ENCODE measurements around the gene VGLL4. TPM values are rescaled to one million over a fixed set of nuclear protein-coding genes. Genes with fewer than 3 reads are reported as not detected.
"Not testable (repeated sequence)": the region's sequence is repeated elsewhere in the genome, so short reads cannot be mapped to it uniquely, and the experiment has no call there.

The VGLL4 gene
- total RNA-seq, 1 donor from 2014 or later: 48.7 TPM

- Mint-ChIP-seq H3K27ac (no peak overlapping the region), H3K36me3 (ENCODE audit: low read depth) (peaks cover 13% of the 10 kb centered on the region), H3K4me3 (no peak overlapping the region), H3K9me3 (no peaks in the 10 kb centered on the region), H3K27me3 (ENCODE audit: insufficient read depth) (no peaks in the 10 kb centered on the region), H3K4me1 (ENCODE audit: low read depth) (peaks cover 43% of the 10 kb centered on the region)
- intact Hi-C loops (cut with micrococcal nuclease): no loop called here
- DNase-seq (ENCODE audit: low spot score): no peak
Observed at GRCh38 chr3:11606865-11607440, 36.8 kb downstream of the VGLL4 start.

DNA sequence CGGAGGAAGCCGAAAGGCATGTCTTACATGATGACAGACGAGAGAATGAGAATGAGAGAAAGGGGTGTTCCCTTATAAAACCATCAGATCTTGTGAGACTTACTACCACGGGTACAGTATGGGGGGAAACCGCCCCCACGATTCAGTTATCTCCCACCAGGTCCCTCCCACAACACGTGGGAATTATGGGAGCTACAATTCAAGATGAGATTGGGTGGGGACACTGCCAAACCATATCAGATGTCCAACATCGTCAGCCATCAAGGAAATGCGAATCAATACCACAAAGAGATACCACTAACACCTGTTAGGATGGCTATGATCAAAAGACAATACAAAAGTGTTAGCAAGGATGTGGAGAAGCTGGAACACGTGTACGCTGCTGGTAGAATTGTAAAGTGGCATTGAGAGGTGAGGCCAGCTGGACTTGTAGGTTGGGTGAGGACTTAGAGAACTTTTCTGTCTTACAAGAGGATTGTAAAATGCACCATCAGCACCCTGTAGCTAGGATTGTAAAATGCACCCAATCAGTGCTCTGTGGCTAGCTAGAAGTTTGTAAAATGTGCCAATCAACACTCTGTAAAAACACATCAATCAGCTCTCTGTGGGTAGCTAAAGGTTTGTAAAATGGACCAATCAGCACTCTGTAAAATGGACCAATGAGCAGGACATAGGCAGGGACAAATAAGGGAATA, 37.5 kb downstream of the VGLL4 start:
- Mint-ChIP-seq H3K4me3 (no peak overlapping the region), H3K27ac (no peak overlapping the region), H3K4me1 (ENCODE audit: low read depth) (peaks cover 49% of the 10 kb centered on the region), H3K9me3 (no peaks in the 10 kb centered on the region), H3K36me3 (ENCODE audit: low read depth) (peaks cover 15% of the 10 kb centered on the region), H3K27me3 (ENCODE audit: insufficient read depth) (no peaks in the 10 kb centered on the region)
- no peak for DNase-seq (ENCODE audit: low spot score)
- intact Hi-C loops (cut with micrococcal nuclease): no loop called here

GRCh38 chr3:11605398-11605797, 38.3 kb downstream of the VGLL4 start:
- H3K9me3 Mint-ChIP-seq: no peaks in the 10 kb centered on the region
- H3K4me3 Mint-ChIP-seq: no peak overlapping the region
- H3K4me1 Mint-ChIP-seq (ENCODE audit: low read depth): peaks cover 53% of the 10 kb centered on the region
- no peaks in the 10 kb centered on the region for H3K27me3 Mint-ChIP-seq (ENCODE audit: insufficient read depth)
- peaks cover 22% of the 10 kb centered on the region for H3K36me3 Mint-ChIP-seq (ENCODE audit: low read depth)
- intact Hi-C loops (cut with micrococcal nuclease): loop anchor here (2.0 kb wide), 2 partner anchors 15 to 37 kb away; partner anchors contain the start of gene VGLL4
- H3K27ac Mint-ChIP-seq: peak overlapping the region; percentile 10
- no peak for DNase-seq (ENCODE audit: low spot score)

DNA sequence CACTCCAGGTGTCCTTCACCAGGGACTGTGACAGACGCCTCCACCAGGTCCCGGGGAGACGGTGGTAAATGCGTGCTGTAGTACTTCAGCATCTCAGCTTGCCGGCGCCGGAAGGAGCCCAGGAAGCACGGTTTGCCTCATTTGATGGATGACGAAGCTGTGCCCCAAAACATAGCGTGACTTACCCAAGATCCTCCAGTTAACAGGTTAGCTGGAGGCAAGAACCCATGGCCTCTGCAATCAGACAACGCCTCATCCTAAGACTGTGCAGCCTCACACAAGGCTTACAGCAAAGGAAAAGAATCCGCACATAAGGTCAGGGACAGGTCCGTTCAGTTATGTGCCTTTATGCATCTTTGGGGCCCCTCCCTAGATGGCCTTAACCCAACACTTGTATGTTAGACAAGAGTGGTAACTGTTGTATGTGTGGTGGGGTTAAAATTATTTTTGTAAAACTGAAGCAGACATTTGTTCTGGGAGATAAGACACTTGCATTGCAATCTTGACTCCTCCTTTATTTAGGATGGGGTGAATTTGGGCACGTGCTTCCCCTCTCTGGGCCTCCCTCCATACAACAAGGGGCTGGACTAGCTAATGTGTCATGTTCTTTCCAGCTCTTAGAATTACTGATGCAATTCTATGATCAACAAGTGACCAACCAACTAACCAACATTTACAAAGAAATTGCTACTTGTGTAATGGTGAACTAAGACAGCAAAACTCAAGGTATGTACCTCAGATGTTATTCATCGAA, 39.4 kb downstream of the VGLL4 start:
- H3K4me1 Mint-ChIP-seq (ENCODE audit: low read depth): peaks cover 43% of the 10 kb centered on the region
- intact Hi-C loops (cut with micrococcal nuclease): loop anchor here (2.0 kb wide), 2 partner anchors 16 to 38 kb away; partner anchors contain the start of gene VGLL4
- no peaks in the 10 kb centered on the region for H3K9me3 Mint-ChIP-seq
- no peak for DNase-seq (ENCODE audit: low spot score)
- no peaks in the 10 kb centered on the region for H3K27me3 Mint-ChIP-seq (ENCODE audit: insufficient read depth)
- no peak overlapping the region for H3K4me3 Mint-ChIP-seq
- H3K36me3 Mint-ChIP-seq (ENCODE audit: low read depth): peaks cover 27% of the 10 kb centered on the region
- H3K27ac Mint-ChIP-seq: no peak overlapping the region

DNA sequence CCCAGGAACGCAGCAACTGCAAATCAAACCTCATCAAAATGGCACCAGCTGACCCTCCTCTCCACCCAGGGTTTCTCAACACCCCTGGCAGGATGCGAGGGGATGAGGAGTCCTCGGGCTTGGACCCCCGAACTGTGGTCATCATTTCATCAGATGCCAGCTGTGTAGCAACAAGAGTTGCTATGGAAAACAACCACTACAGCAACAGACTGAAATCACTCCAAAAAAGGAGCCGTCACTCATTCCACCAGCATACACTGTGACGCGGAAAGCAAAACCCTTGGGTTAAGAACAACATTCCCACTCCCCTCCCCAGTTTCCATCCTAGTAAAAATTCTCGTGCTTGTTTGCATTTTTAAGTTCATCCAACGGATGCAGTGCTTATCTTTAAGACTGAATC, 40.1 kb downstream of the VGLL4 start:
- Mint-ChIP-seq H3K27me3 (ENCODE audit: insufficient read depth) (no peaks in the 10 kb centered on the region), H3K36me3 (ENCODE audit: low read depth) (peaks cover 31% of the 10 kb centered on the region)
- intact Hi-C loops (cut with micrococcal nuclease): loop anchor here (2.0 kb wide), 2 partner anchors 17 to 39 kb away; partner anchors contain the start of gene VGLL4

DNA sequence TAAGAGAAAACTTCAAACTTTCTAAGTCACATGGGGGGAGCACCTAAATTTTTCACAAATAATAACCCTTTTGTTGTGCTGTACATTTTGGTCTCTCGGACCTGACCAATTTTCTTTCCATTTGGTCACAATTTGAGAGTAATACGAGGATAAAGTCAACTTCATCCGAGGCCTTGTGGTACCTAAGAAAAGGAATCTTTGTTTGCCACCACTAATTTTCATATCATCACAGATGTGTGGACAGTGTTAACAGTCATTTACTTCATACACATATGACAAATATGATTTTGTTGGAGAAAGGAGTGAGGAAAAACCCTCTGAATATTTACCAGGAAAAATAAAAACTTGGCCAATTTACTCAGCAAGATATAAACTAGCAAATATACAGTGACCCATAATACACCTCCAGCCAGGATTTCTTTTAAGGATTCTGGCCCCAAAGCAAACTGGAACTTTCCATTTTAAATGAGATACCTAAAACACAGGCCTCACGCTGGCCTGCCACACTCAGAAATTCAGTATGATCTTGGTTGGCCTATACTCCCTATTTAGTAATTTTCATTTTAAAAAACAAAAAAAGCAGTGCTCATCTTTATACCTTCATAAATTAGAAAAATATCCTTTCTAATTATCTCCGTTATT, 40.7 kb downstream of the VGLL4 start:
- intact Hi-C loops (cut with micrococcal nuclease): no loop called here
- peaks cover under 1% of the 10 kb centered on the region for H3K9me3 Mint-ChIP-seq
- peaks cover 34% of the 10 kb centered on the region for H3K36me3 Mint-ChIP-seq (ENCODE audit: low read depth)
- H3K4me1 Mint-ChIP-seq (ENCODE audit: low read depth): peaks cover 36% of the 10 kb centered on the region
- no peak overlapping the region for H3K27ac Mint-ChIP-seq
- DNase-seq (ENCODE audit: low spot score): no peak
- H3K27me3 Mint-ChIP-seq (ENCODE audit: insufficient read depth): no peaks in the 10 kb centered on the region
- H3K4me3 Mint-ChIP-seq: no peak overlapping the region

More for the DNA sequence above, 40.1 kb downstream of the VGLL4 start:
- Mint-ChIP-seq H3K4me3 (no peak overlapping the region), H3K9me3 (no peaks in the 10 kb centered on the region), H3K4me1 (ENCODE audit: low read depth) (peaks cover 41% of the 10 kb centered on the region), H3K27ac (no peak overlapping the region)
- no peak for DNase-seq (ENCODE audit: low spot score)

DNA sequence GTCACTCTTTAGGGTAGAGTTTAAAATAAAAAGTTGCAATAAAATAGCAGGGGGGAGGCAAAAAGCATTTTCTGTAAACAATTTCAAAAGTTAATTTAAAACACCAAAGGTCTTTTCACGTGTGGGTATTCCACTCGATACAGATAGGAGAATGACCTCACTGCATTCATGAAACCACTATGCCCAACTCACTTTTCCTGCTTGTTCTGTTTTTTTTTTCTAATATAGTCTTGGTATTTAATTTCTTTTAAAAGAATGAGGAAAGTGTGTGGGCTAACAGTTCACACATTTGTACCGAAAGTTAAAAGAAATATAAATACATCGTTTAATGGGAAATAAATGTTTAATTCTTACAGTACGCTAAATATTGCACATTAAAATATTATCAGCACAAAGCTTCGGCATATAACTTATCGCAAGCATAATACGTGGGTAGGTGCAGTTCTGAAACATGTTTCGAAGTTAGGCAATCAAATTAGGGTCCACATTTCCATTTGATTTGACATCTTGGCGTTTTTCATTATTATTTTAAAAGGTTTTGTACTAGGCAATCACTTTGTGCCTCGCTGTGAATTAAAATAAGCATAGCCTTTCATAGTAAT, 41.4 kb downstream of the VGLL4 start:
- peaks cover 6% of the 10 kb centered on the region for H3K9me3 Mint-ChIP-seq
- peak overlapping the region; percentile 55 for H3K27ac Mint-ChIP-seq
- no peaks in the 10 kb centered on the region for H3K27me3 Mint-ChIP-seq (ENCODE audit: insufficient read depth)
- intact Hi-C loops (cut with micrococcal nuclease): no loop called here
- H3K4me3 Mint-ChIP-seq: no peak overlapping the region
- H3K4me1 Mint-ChIP-seq (ENCODE audit: low read depth): peaks cover 35% of the 10 kb centered on the region
- DNase-seq (ENCODE audit: low spot score): no peak
- peaks cover 38% of the 10 kb centered on the region for H3K36me3 Mint-ChIP-seq (ENCODE audit: low read depth)

DNA sequence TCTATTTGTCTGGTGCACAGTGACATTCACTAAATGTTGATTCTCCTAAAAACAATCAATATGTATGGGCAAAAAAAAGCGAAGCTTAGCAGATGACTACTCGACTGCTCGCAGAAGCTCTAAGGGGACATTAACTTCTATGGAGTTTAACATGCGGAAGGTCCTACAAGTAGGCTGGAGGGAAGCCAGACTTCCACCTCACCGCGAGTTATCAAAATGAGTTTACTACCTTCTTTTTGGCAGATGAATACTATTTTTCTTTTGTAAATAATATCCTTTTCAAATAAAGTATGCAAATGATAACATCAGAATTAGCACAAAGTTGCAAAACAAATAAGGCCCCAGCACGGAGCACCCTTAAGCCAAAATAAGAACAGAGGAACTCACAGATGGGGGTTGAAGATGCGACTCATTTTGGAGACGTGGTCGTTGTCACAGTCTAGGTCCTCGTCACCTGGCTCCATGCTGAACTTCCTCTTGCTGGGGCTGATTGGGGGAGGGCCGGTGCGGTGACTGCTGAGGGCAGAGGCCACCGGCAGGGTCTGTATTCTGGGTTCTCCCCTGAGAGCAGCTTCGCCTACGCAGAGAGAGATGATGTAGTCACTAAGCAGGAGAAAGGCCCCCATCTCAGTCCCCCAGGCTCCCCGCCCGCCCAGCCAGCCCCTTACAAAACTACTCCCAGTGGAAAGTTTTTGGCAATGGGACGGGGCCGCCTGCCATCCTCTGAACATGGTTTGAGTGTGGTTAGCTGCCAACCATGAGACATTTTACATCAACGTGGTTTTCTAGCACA, 42.1 kb downstream of the VGLL4 start:
- peaks cover 11% of the 10 kb centered on the region for H3K9me3 Mint-ChIP-seq
- intact Hi-C loops (cut with micrococcal nuclease): no loop called here
- no peaks in the 10 kb centered on the region for H3K27me3 Mint-ChIP-seq (ENCODE audit: insufficient read depth)
- DNase-seq (ENCODE audit: low spot score): no peak
- H3K4me1 Mint-ChIP-seq (ENCODE audit: low read depth): peaks cover 28% of the 10 kb centered on the region
- peaks cover 37% of the 10 kb centered on the region for H3K36me3 Mint-ChIP-seq (ENCODE audit: low read depth)
- H3K27ac Mint-ChIP-seq: peak overlapping the region; percentile 55
- no peak overlapping the region for H3K4me3 Mint-ChIP-seq

DNA sequence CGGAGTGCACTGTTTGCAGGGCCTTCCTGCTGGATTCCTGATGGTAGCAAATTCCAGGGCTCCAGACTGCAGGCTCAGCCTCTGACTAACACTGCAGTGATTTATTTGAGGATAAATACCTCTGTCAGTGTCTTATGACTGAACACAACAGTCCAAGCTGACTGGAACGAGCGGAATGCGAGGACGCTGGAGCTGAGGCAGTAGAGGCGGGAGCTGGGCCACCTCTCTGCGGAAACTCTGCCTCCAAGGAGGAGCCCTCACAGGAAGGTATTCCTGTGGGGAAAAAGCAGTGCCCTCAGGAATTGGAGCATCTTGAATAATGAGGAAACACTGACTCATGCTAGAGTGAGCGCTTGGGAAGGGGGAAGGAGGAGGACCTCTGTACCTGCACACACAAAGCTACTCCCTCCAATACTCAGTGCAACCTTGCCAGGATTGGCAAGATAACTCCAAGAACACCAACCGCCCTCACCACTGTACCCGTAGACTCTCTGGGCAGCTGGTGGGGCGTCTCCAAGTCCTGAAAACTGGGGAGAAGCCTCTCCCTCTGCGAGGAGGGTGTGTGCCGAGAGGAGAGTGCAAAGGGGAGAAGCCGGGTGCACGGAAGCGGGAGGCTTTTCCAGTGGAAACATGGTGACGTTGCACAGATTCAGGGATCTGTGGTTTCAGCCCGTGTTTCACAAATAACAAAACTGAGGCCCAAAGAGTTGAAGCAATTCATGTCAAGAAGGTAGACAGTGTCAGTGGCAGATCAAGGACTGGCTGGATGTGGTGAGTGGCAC, 43.0 kb downstream of the VGLL4 start:
- no peak overlapping the region for H3K27ac Mint-ChIP-seq
- H3K4me1 Mint-ChIP-seq (ENCODE audit: low read depth): peaks cover 19% of the 10 kb centered on the region
- intact Hi-C loops (cut with micrococcal nuclease): no loop called here
- no peak overlapping the region for H3K4me3 Mint-ChIP-seq
- peaks cover 40% of the 10 kb centered on the region for H3K36me3 Mint-ChIP-seq (ENCODE audit: low read depth)
- peaks cover 11% of the 10 kb centered on the region for H3K9me3 Mint-ChIP-seq
- H3K27me3 Mint-ChIP-seq (ENCODE audit: insufficient read depth): no peaks in the 10 kb centered on the region
- no peak for DNase-seq (ENCODE audit: low spot score)

GRCh38 chr3:11596387-11596786, 47.3 kb downstream of the VGLL4 start:
- no peak for DNase-seq (ENCODE audit: low spot score)
- Mint-ChIP-seq H3K4me3 (no peak overlapping the region), H3K4me1 (ENCODE audit: low read depth) (peaks cover 11% of the 10 kb centered on the region), H3K27me3 (ENCODE audit: insufficient read depth) (no peaks in the 10 kb centered on the region), H3K36me3 (ENCODE audit: low read depth) (peaks cover 41% of the 10 kb centered on the region), H3K27ac (no peak overlapping the region), H3K9me3 (peaks cover 11% of the 10 kb centered on the region)
- intact Hi-C loops (cut with micrococcal nuclease): no loop called here

DNA sequence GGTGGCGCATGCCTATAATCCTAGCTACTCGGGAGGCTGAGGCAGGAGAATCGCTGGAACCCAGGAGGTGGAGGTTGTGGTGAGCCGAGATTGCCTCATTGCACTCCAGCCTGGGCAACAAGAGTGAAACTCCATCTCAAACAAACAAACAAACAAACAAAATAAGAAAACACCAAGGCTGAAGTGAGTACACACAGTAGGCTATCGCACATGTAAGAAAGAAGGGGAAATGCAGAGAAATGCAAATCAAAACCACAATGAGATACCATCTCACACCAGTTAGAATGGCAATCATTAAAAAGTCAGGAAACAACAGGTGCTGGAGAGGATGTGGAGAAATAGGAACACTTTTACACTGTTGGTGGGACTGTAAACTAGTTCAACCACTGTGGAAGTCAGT, 48.7 kb downstream of the VGLL4 start:
- H3K27ac Mint-ChIP-seq; H3K27me3 Mint-ChIP-seq (ENCODE audit: insufficient read depth); DNase-seq (ENCODE audit: low spot score); H3K4me3 Mint-ChIP-seq; intact Hi-C loops (cut with micrococcal nuclease): not testable (repeated sequence)
- Mint-ChIP-seq H3K9me3 (peaks cover 11% of the 10 kb centered on the region), H3K36me3 (ENCODE audit: low read depth) (peaks cover 31% of the 10 kb centered on the region), H3K4me1 (ENCODE audit: low read depth) (peaks cover 18% of the 10 kb centered on the region)

All from activated T-helper 1 cell treated with anti-CD3 and anti-CD28 coated beads, Interleukin-12 subunit alpha, Interleukin-12 subunit beta, Interleukin-2, Interleukin-4 antibody, amounts not matched to agents 30 ng/mL and 10 ng/mL and 1 ng/mL, durations not matched to agents 14 hours and 24 hours and 36 hours (primary cell).